Bronchial epithelial cell (primary cell): ENCODE results near the gene LZTFL1. TPM values are rescaled to one million over a fixed set of nuclear protein-coding genes. Genes with fewer than 3 reads are reported as not detected.
"Not testable (repeated sequence)": the region's sequence is repeated elsewhere in the genome, so short reads cannot be mapped to it uniquely, and the experiment has no call there.

Experiments
- DNase-seq: peaks from one replicate; pipeline ENCODE4 v3.0.0-alpha.2; 2010; ENCODE audit warnings: low read depth
- FAIRE-seq: peaks from 2 replicates; lab custom pipeline; 2011; peaks lifted over from hg19 to GRCh38; lab: Jason Lieb, UNC
- H3K27me3 ChIP-seq: 2 replicates; pipeline ENCODE4 v1.5.1; 2011; ENCODE audit warnings: low read length; ENCODE audit not compliant: control insufficient read depth, insufficient read depth
- H3K36me3 ChIP-seq: 2 replicates; pipeline ENCODE4 v1.5.1; 2011; ENCODE audit warnings: low read length; ENCODE audit not compliant: control insufficient read depth, insufficient read depth
- H3K4me3 ChIP-seq: 2 replicates; pipeline ENCODE4 v1.5.1; 2011; ENCODE audit warnings: mild to moderate bottlenecking, low read depth, low read length, control low read depth
- CTCF ChIP-seq: IDR thresholded peaks from 2 replicates; pipeline ENCODE4 v1.5.1; 2011; ENCODE audit warnings: mild to moderate bottlenecking, moderate library complexity, low read length, control low read depth, inconsistent platforms; ENCODE audit not compliant: insufficient read depth, severe bottlenecking
- total RNA-seq: library from RNA; depleted of rRNA; stranded (reverse); fragments of >200 nt; gene quantifications from 2 replicates; pipeline ENCODE4 v1.2.1, GENCODE V29; 2014

LZTFL1 gene
- total RNA-seq, 1 donor from 2014 or later: 7.1 TPM

DNA sequence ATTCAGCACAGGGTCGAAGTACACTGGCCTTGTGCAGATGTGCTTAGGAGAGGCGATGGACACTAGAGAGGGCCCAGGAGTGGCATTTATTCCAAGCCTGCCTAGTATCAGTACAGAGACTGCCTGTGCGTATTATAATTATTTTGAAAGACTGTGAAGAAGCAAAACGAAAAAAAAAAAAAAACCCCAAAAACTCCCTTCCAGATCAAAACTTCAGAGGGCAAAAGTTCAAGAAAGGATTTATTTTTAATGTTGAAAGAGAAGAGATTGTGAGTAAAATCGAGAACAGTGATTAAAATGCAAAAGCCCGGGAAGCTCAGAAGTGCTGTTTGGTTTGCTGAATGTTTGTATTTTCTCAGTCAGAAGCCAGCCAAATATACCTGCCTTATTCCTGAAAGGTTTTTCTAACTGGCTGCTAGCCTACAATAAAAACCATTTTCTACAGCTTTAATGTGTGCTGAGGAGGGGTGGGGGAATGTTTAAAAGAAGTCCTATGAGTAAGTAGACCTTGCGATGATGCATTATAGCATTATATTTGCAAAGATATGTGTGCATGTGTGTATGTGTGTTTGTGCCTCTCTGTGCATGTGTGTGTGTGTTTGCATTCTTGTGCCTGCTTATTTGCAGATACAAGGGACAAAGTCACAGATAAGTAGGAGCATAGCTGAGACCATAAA lies 19.3 kb upstream of the LZTFL1 start:
- Histone ChIP-seq H3K27me3 (peaks cover 5% of the 10 kb centered on the region), H3K36me3 (no peaks in the 10 kb centered on the region), H3K4me3 (no peak overlapping the region)
- TF ChIP-seq CTCF: no peak
- no peak for FAIRE-seq
- DNase-seq: no peak

- no peak overlapping the region for H3K4me3 ChIP-seq
- no peaks in the 10 kb centered on the region for H3K36me3 ChIP-seq
- TF ChIP-seq CTCF: no peak
- peaks cover 5% of the 10 kb centered on the region for H3K27me3 ChIP-seq
- no peak for DNase-seq
- no peak for FAIRE-seq
Observed at GRCh38 chr3:45860481-45860880, 18.6 kb upstream of the LZTFL1 start.

GRCh38 chr3:45858809-45859543 lies 17.1 kb upstream of the LZTFL1 start:
- Histone ChIP-seq H3K27me3 (no peaks in the 10 kb centered on the region), H3K36me3 (no peaks in the 10 kb centered on the region), H3K4me3 (no peak overlapping the region)
- DNase-seq (no peak), FAIRE-seq (no peak)
- TF ChIP-seq CTCF: no peak

DNA sequence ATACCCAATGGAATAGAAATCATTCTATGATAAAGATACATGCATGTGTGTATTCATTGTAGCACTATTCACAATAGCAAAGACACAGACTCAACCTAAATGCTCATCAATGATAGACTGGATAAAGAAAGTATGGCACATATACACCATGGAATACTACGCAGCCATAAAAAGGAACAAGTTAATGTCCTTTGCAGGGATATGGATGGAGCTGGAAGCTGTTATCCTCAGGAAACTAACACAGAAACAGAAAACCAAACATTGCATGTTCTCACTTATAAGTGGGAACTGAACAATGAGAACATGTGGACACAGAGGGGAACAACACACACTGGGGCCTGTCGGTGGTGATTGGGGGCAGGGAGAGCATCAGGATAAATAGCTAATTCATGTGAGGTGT lies 15.1 kb upstream of the LZTFL1 start:
- not testable (repeated sequence) for DNase-seq, FAIRE-seq, H3K4me3 ChIP-seq, H3K36me3 ChIP-seq, H3K27me3 ChIP-seq

DNA sequence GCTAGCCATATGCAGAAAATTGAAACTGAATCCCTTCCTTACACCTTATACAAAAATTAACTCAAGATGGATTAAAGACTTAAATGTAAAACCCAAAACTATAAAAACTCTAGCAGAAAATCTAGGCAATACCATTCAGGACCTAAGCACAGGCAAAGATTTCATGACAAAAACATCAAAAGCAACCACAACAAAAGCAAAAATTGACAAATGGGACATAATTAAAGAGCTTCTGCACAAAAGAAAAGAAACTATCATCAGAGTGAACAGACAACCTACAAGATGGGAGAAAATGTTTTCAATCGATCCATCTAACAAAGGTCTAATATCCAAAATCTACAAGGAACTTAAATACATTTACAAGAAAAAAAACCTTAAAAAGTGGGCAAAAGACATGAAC lies 14.4 kb upstream of the LZTFL1 start:
- H3K27me3 ChIP-seq, DNase-seq, FAIRE-seq, H3K4me3 ChIP-seq, H3K36me3 ChIP-seq: not testable (repeated sequence)

DNA sequence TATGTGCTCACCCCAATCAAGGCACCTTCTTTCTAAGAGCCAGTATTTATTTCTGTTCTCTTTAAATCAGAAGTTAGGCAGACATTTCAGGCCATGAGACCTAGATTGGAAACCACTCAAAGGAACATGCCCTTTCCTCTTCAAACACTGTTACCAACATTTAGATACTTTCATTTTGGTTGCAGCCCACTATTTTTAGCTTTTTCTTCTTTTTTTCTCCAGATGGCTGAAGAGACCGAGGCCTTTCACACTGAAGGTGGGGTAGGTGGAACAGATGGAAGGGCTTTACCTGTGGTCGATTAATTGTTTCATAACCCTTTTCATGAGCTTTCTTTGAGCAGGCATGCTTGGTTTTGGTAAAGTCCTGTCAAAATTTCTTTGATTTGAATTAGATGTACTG lies 10.9 kb upstream of the LZTFL1 start:
- DNase-seq (no peak), FAIRE-seq (no peak)
- TF ChIP-seq CTCF: no peak
- no peaks in the 10 kb centered on the region for H3K36me3 ChIP-seq
- H3K4me3 ChIP-seq: no peak overlapping the region
- H3K27me3 ChIP-seq: peaks cover 4% of the 10 kb centered on the region
